Middle frontal gyrus (tissue), 1 donor: ENCODE measurements around the gene NAV2.
"Not testable (repeated sequence)": the region's sequence is repeated elsewhere in the genome, so short reads cannot be mapped to it uniquely, and the experiment has no call there.

ENCODE experiments used
- DNase-seq: peaks from one replicate; pipeline ENCODE4 v3.0.0-alpha.2; 2015; ENCODE audit warnings: low spot score; ENCODE audit errors: extremely low spot score

The NAV2 gene

DNA sequence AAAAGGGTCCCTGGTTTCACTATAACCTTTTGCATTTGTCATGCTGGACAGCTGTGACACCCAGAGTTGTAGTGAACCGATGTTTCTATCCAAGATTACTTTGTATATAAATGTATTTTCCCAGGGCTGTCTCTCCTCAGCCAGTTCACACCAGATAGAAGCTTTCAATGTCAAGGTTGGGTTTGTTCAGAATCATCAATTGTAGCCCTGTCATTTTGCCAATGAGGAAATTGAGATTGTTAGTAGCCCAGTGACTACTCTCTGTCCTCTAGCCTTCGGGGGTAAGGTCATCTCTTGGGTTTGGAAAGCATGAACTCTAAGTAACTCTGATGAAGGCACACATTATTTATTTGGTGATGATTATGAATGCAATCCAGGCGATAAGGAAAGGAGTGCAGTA is 282.0 kb downstream of the NAV2 start:
- no peak for DNase-seq

DNA sequence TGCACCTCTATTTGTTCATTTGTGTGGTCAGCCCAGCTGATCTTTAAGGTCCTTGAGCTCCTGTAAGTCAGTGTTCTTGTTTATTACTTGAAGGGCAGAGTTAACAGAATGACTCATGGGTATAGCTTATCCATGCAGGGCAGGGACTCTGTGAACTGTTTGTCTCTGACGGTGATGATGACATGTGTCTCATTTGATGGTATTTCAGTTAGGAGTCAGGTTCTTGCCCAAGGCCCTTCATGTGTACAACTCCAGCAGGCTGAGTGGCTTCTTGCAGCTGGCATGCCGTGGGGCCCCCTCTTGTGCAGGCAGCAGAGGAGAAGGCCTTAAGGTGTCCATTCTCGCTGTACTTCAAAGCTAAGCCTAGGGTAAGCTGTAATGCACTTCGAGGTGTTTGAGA is 282.5 kb downstream of the NAV2 start:
- no peak for DNase-seq

DNA sequence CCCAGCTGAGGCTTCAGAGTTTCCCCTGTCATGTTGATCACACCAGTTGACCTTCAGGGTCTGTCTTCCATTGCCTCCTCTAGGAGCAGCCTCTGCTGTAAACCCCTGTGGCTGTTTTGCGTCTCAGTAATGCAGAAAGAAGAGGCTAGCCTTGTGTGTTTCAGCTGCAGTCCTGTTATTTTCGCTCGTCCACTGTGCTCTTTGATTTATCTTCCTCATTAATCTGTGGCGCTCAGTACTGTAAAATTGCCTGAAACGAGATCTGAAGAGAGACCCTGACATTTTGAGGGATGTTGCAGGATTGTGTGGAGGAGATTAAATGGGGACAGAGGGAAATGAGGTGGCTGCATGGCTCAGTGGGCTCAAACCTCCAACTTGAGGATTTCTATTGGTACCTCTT is 283.9 kb downstream of the NAV2 start:
- no peak for DNase-seq

DNA sequence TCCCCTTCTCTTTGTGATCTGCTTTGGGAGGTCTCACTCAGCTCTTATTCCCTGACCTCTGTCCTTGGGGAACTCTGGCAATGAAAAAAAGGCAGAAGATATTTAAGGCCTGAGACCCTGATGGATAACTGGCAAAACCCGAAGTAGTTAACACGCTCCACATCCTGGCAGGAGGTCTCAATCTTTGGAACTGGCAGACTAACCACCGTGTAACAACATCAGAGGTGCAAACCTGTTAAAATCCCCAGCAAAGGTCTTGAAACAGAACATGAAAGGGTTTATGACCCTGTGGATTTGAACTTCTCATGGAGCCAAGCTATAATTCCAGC is 287.3 kb downstream of the NAV2 start:
- DNase-seq = no peak

DNA sequence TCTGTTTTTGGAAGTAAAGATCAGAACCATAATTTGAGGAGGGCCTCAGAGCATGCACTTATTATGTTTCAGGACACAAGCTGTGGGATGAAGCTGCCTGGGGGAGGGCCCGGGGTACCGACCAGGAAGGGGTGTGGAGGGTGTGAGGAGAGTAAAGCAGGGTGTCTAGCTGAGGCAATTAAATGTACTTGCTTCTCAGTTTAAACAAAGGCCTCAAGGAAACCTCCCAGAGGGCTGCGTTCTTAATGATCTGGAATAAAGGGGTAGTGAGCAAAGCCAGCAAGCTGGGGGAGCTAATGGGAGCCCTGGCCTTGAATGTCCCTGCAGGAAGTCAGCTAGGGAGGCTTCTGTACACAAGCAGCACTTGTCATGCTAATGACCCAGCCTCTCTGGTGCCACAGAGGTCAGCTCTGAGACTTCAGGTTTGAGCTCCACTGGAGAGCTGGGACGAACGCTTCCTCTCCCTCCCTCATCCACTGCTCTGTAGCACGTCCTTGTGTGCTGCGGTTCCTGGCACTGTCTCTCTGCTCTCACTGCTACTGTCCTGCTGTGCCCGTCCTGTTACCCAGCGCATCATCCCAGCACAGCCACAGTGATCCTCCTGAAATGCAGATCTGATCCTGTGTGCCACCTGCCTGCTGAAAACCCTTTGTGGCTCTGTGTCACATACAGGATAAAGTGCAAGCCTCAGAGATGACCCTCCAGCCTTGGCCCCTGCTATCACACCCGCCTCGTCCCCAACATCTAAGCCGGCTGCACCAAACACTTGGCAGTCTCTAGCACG is 287.9 kb downstream of the NAV2 start:
- no peak for DNase-seq

DNA sequence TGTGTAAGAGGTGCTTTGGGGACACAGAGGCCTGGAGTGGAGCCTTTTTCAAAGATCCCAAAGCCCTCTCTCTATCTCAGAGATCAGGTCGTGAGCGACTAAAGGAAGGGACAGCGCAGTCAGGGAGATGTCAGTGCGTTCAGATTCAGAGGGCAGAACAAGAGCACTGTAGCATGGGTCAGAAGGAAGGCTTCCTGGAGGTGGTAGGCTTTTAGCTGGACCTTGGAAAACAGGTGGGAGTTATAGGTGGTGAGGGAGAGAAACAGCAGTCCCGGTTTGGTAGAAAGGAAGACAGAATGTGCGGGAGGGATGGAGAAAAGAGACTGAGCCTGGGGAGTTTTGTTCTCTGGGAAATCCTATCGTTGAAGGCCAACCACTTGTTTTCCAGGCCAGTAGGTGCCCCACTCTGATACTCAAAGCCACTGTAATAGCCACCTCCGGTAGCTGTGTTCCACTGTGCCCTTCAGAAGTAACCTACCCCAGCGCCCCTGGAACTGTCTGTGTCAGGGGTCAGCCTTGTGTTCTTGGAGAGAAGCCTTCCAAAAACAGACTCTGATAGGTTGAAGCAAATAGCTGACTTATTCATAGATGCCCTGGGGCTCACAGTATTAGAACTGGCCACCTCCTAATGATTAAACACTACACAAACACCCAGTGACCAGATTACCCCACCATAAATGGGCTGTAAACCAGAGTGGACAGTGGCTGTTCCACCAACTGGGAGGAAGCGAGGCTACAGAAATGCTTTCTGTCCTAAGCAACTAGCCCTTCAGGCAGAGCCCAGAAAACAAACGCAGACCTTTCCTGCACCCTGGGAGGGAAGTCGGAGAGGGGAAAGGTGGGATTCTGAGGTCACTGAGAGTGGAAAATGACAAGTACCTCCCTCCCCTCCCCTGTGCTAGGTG is 289.9 kb downstream of the NAV2 start:
- DNase-seq = no peak

DNA sequence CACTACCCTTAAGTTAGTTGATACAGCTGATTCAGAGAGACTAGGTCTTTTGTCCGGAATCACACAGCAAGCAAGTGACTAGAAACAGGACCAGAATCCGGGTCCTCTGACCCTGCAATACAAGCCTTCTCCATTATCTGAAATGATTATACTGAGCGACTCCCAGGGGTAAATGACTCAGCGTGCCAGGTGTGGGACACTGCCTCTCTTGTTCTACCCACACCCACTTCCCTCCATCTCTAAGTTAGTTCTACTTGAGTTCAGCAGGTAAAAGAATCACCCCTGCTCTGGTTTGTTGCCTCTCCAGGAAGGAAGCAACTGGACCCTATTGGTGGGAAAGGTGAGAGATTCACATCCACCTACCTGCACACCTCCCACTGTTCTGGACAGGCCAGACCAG is 290.7 kb downstream of the NAV2 start:
- no peak for DNase-seq

DNA sequence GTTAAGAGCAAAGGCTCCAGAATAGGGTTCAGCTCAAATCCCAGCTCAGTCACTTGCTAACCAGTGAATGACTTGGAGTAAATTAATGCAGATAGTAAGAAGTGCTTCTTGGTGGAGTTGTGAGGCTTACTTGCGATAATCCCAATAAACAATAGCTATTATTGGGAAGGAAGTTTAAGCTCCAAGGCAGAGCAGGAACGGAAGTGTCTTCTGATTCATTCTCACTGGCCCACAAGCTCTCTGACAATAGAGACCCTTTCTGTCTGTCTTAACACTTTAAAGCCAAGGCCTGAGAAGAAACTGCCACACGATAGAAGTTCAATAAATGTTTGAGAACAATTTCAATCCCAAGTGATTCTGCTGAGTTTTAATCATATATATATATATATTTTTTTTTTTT is 292.2 kb downstream of the NAV2 start:
- DNase-seq = no peak

DNA sequence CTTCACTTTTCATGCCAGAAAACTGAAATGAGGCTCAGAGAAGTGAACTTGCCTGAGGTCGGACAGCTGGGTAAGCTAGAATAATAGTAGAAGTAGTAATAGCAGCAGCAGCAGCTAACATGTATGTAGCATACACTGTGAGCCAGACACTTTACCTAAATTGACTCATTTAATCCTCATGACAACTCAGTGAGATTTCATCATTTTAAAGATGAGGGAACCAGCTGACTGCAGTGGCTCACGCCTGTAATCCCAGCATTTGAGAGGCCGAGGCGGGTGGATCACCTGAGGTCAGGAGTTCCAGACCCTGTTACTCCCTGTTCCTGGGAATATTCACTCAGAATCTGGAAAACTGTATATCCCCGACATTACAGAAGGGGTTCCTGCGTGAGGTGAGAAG is 293.1 kb downstream of the NAV2 start:
- no peak for DNase-seq

DNA sequence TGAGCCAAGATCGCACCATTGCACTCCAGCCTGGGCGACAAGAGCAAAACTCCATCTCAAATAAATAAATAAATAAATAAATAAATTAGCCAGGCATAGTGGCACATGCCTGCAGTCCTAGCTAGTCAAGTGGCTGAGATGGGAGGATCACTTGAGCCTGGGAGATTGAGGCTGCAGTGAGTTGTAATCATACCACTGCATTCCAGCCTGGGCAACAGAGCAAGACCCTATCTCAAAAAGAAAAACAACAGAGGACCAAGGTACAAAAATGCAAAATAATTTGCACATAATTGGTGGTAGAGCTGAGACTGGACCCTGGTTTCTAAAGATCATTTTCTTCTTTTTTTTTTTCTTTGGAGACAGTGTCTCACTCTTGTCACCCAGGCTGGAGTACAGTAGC is 294.0 kb downstream of the NAV2 start:
- DNase-seq = not testable (repeated sequence)

DNA sequence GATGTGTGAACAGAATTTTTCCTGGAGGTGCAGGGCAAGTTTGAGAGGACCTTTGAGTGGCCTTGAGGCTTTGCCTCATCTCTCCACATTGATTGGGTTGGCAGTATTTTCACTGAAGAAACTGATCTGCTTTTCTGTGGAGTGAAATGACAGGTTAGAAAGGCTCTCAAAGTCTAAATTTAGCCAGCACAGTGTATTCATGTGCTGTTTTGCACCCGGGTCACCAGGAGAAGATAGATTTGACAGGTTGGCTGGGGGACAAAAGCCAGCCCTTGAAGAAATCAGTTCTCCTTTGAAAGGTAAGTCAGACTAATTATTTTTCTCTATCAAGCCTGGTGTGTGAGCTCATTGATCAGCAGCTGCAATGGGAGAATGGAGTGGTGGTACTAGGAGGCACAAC is 294.7 kb downstream of the NAV2 start:
- DNase-seq = no peak

DNA sequence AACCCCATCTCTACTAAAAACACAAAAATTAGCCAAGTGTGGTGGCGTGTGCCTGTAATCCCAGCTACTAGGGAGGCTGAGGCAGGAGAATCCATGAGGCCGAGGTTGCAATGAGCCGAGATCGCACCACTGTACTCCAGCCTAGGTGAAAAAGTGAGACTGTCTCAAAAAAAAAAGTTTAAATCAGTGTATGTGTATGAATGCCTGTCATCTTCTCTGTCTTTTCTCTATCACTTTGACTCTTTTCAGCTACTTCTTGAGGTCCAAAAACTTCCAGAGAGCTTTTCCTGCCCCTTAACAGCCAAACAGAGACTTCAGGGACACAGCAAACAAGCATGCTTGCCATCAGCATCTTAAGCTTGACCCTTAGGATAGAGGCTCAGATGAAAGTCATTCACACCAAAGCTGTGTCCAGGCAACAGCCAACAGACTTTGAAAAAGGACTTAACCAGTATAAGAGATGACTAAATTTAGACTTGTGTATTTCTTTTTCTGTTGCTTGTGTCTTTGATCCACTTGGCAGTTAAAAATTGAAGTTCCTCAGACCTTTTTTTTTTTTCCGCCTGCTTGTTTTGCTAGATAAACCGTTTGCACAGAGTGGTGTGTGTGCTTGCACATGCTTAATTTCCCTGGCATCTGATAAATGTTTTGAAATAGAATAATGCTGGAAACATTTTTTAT is 295.7 kb downstream of the NAV2 start:
- no peak for DNase-seq

DNA sequence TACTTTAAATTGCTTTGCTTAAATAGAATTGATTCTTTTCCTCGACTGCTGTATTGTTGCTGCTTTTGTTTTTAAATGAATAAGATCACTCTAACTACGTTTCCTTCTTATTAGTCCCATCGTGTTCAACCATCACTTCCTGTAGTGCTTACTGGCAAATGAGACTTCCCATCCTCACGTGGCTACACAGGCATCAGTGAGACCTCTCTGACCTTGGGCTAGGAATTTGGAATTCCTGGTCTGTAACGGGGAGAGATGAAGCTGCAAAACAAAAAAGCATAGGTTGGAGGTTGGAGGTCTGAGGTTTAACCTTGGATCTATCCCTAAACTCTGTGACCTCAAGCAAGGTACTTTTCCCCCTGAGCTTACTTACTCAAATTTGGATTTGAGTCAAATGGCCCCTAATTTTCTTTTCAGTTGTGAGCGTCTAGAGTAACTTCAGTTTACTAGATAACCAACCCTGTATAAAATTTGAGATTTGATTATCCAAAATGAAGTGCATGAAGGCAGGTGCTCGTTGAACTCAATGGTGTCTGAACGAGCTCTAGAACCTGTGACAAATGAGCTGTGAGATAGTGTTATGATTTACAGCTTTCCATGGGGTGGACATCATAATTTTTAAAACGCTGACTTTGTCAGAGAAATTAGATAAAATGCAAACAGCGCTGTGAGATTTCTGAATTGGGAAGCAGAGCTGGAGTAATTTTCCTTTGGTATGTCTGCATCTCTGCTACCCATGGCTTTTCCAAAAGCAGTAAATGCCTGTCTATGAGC is 296.4 kb downstream of the NAV2 start:
- DNase-seq = no peak

DNA sequence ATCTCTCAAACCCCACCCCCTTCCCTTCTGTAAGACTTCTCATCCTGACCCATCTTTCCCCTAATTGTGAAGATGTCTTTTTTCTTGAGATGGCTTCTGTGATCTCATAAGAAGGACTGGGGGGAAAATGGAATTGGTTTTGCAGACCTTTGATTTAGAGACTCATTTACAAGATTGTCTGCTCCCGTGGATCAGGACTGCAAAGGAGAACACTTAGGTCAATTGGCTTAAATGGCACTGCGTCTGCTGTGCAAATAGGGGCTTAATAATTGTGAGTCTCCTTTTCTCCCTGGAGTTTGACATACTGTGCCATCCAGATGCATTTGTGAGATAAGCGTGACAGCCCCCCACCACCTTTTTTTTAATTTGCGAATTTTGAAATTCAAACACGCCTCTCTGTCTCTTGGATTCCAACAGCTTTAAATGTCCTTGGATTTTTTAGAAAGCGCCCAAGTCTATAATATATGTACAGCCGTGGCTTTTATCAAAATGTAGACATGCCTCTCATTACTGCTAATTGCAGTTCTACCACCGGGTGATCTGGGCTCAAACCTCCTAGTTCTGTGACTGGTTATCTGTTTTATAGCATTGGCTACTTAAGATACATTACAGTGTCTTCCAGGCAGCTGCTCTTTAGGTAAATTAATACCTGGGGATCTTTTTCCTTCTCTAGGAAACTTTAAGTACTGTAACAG is 297.7 kb downstream of the NAV2 start:
- no peak for DNase-seq

DNA sequence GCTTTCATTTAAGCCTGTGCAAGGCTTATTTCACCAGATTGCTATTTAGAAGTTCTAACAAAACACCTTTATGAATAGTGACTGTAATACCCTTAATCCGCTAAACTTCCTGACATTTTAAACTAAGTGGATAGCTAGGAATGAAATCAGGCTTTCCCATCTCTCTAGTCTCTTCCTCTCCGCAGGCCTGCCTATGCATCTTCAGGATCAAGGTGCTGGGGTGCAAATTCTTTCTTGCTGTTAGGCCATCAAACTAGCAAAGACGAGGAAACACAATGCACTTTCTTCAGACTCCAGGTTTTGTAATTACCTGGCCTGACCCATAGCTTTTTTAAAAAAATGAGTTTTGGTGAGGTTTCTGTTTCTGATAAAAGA is 298.2 kb downstream of the NAV2 start:
- no peak for DNase-seq

DNA sequence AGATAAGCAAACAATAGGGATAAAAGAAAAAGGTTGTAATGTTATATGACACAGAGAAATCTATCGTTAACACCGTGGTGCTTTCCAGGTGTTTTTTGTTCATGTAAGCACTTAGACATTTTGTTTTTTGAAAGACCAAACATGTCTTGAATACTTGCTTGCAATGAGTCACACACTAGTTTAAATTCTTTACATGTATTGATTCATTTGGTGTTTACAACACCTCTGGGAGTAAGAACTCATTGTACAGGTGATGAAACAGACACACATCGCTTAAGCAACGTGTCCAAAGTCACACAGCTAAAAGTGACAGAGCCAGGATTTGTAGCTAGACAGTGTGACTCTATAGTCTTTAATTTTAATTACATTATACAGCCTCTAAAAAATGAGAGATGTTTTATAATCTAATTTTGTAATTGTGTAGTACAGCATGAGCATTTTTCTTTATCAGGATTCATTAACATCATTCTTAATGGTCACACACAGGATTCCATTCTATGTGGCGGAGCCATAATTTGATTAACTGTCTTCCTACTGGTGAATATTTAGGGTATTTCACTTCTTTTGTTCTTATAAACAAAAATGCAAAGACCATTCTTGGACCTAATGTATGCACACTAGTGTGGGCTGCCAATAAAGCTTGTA is 298.8 kb downstream of the NAV2 start:
- DNase-seq = no peak

DNA sequence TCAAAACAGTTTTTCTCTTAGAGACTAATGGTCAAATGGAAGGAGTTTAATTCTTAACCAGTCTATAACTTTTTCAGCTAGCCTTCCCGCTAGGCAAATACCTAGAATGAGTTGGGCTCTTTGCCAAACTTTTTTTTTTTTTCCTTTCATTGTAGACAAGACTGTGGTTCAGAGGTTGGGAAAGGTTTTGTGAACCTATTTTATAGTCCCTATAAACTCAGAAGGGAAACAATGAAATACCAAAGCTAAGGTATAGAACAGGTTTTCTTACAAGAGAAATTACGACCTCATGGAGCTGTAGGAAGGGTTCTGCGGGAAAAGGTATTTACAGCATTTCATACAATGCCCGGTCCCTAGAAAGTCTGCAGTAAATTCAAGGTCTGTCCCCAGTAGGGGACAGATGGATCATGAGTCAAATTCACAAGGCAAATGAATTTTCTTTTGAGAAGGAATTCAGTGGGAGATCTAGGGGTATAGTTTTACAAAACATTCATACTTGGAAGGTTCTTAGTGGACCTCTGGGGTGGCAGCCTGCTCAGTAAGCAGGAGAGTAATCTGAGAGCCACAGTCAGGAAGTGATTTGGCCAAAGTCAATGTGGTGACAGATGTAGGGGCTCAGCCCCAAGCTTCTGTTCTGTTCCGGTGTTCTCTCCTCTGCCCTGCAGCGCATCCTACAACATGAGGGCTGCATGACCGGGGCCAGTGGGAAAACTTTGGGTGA is 300.9 kb downstream of the NAV2 start:
- no peak for DNase-seq

DNA sequence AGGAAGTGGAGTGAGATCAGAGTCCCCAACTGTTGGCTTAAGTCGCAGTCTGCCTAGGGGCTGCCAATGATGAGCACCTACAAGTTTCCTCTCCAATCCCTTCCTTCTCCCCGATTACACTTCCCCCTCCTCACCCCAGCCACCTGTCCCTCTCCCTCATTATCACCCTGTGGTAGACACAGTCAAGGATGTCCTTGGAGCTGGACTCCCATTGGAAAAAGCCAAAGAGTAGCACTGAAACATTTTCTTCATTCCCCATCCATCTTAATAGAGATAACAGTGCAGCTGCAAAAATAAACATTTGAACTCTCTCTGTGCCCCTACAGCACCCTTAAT is 301.4 kb downstream of the NAV2 start:
- DNase-seq = no peak

DNA sequence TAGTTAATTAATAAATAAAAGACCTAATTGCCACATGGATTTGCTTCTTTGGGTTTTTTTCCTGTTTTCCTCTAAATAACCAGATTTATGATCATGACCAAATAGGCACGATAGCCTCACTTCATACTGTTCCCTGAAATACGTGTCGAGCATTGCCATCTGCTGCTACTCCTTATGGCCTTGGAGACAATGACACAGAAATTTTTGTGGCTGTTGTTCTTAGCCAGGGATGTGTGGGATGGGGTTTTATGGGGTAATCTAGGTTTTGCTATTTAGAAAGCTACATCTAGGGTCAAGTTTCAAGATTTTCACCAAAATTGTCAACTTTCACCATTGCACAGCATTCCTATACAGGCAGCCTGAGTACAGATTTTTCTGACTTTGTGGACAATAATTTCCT is 302.5 kb downstream of the NAV2 start:
- DNase-seq = no peak
